Pancreas (tissue), 10 donors: ENCODE data around the gene PCDHA5. TPM values are rescaled to one million over a fixed set of nuclear protein-coding genes. Genes with fewer than 3 reads are reported as not detected.
"Not testable (repeated sequence)": the region's sequence is repeated elsewhere in the genome, so short reads cannot be mapped to it uniquely, and the experiment has no call there.

ENCODE experiments used
- ATAC-seq, 4 donors: fragments of 200-7000 bp; cut with Tn5 transposase; one replicate each; pipeline versions ENCODE4 v1.8.0 to v1.9.1; 2020; ENCODE audit warnings: mild to moderate bottlenecking in 4 of 4, moderate library complexity in 4 of 4
- DNase-seq, 6 donors: peaks; one replicate each; pipeline ENCODE4 v3.0.0-alpha.2; 2020
- FAIRE-seq: peaks from 2 replicates; lab custom pipeline; 2012; peaks lifted over from hg19 to GRCh38; lab: Jason Lieb, UNC
- H3K27ac ChIP-seq, 4 donors: fragments of 200-600 bp; sonication (generic); 1 replicate in 3 of 4; 2 replicates in 1 of 4; pipeline versions ENCODE4 v1.5.0 to v1.8.0; 2020
- H3K27me3 ChIP-seq, 4 donors: fragments of 200-600 bp; one replicate each; pipeline ENCODE4 v1.8.0; 2021
- H3K36me3 ChIP-seq, 3 donors: fragments of 200-600 bp; sonication (generic) in 1 of 3; one replicate each; pipeline versions ENCODE4 v1.5.0 to v1.8.0; 2020 to 2021
- H3K4me1 ChIP-seq, 3 donors: fragments of 200-600 bp; one replicate each; pipeline ENCODE4 v1.8.0; 2021
- H3K4me3 ChIP-seq, 4 donors: fragments of 200-600 bp; sonication (generic) in 2 of 4; one replicate each; pipeline versions ENCODE4 v1.5.0 to v1.8.0; 2020 to 2021
- H3K9me3 ChIP-seq, 4 donors: fragments of 200-600 bp; one replicate each; pipeline ENCODE4 v1.8.0; 2021
- CTCF ChIP-seq, 4 donors: fragments of 200-600 bp; sonication (generic) in 3 of 4; IDR thresholded peaks; one replicate each; pipeline versions ENCODE4 v1.5.0 to v1.8.0; 2021; ENCODE audit warnings: antibody characterized with exemption in 4 of 4
- WGBS, 2 donors: extraction: QIAGEN DNeasy Blood & Tissue Kit; methylation state at CpG; one replicate each; pipeline ENCODE4 v1.1.7; 2013; 5-methylcytosine and 5-hydroxymethylcytosine counted together
- intact Hi-C, 3 donors: fragments of 100-400 bp; cut with DNase I; formaldehyde crosslinking; loops; one replicate each; pipeline versions ENCODE4 v1.11.1 to v1.14.2; 2022
- polyA plus RNA-seq, 2 donors: library from polyadenylated mRNA; stranded (reverse); fragments of 200-250 nt; gene quantifications; one replicate each; pipeline ENCODE4 v1.2.3, GENCODE V29; 2013
- total RNA-seq, 6 donors: library from RNA; stranded (reverse); fragmentation: NEBNext Ultra II Directional in 4 of 6; extraction: Animal tissue kit (Norgen Biotek cat#: 25700) in 4 of 6; gene quantifications; one replicate each; pipeline versions ENCODE4 v1.2.1 to v1.2.4, GENCODE V29; 2021 to 2023
- donor health status: healthy with polysubstance abuse.
- donor health status: DM: no; HTN: no; CAD: no; lungs with moderate emphysema.
- donor health status: DM: no; HTN: no; CAD: no.
- donor health status: control.
- donor health status: control.
- donor health status: Bipolar disorder and iron deficiency.
- donor health status: DM: yes; HTN: yes; CAD: no.
- donor health status: DM: no; HTN: no; CAD: no.
- donor health status: DM: no; HTN: no; CAD: no.
- donor health status: DM: yes; HTN: yes; CAD: no.

Gene PCDHA5
- total and polyA plus RNA-seq, 8 donors: 0.24 to 0.96 (median 0.55) TPM

DNA sequence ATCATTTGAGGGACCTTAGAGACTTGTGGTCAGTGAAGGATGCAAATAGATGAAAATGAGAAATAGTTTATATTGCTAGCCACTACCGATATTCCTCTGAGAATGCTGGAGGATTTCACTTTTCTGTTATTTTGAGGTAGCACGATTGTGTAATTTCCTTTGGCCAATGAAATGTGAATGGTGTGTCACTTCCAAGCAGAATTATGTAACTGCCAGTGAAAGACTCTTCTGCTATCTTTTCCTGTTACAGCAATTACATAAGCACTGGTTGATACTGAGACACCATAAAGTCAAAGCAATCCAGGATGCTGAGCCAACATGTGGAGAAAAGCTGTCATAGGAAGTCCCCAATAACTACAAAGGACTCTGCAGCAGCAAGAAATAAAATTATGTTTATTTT lies 30.3 kb upstream of the PCDHA5 start:
- no peaks in the 10 kb centered on the region for H3K4me1 ChIP-seq
- no peak for FAIRE-seq
- H3K27ac ChIP-seq: no peak overlapping the region
- WGBS, 2 donors: 20 to 21% methylated on average over 2 of the region's 2 CpGs
- H3K9me3 ChIP-seq: peaks cover 0 to 10% (median 3%) of the 10 kb centered on the region in 4 donors
- ATAC-seq: no peak
- no peaks in the 10 kb centered on the region for H3K36me3 ChIP-seq
- DNase-seq: no peak
- TF ChIP-seq CTCF (IDR thresholded peaks at IDR 0.05): no peak
- intact Hi-C loops: no loop called here
- peaks cover 0 to 4% (median 3%) of the 10 kb centered on the region in 4 donors for H3K27me3 ChIP-seq
- H3K4me3 ChIP-seq: no peak overlapping the region

DNA sequence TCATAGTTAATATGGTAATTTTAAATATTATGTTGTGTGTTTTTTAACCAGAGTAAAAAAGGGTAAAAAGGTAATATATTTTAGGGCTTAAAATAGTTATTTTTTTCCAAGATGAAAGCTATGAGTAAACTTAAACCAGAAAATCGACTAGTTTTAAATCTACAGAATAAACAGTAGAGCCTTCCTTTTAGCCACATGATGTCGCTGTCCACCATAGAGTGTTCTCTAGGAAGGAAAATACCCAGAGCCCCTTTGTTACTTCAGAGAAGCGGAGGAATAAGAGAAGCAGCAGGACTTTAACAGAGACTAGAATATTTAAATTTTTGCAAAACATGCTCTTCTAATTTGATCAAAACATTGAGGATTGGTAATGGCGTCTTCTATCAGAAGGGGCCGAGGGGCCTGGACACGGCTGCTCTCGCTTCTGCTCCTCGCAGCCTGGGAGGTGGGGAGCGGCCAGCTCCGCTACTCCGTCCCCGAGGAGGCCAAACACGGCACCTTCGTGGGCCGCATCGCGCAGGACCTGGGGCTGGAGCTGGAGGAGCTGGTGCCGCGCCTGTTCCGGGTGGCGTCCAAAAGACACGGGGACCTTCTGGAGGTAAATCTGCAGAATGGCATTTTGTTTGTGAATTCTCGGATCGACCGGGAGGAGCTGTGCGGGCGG lies 26.7 kb upstream of the PCDHA5 start, which contains the start of gene PCDHA2:
PCDHA2 (plus strand) TSS at position 258 of the 664 bp plus-strand sequence.
- intact Hi-C loops: no loop called here
- Histone ChIP-seq H3K27me3 (peaks cover 0 to 6% (median 3%) of the 10 kb centered on the region in 4 donors), H3K36me3 (no peaks in the 10 kb centered on the region), H3K9me3 (peaks cover 0 to 10% (median 3%) of the 10 kb centered on the region in 4 donors), H3K4me3 (no peak within 1 kb of the TSS), H3K27ac (no peak within 1 kb of the TSS), H3K4me1 (no peaks in the 10 kb centered on the region)
- TF ChIP-seq CTCF (IDR thresholded peaks at IDR 0.05): no peak
- ATAC-seq: peak in 2 of 4 donors; percentile 54 to 69
- WGBS, 2 donors: 12 to 16% methylated on average over 27 of the region's 27 CpGs
- no peak for DNase-seq
- FAIRE-seq: no peak

DNA sequence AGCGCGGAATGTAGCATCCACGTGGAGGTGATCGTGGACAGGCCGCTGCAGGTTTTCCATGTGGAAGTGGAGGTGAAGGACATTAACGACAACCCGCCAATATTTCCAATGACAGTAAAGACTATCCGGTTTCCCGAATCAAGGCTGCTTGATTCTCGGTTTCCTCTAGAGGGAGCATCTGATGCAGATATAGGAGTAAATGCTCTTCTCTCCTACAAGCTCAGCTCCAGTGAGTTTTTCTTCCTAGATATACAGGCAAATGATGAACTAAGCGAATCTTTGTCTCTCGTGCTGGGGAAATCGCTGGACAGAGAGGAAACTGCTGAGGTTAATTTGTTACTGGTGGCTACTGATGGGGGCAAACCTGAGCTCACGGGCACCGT lies 26.2 kb upstream of the PCDHA5 start:
- intact Hi-C loops: no loop called here
- H3K4me3 ChIP-seq: no peak overlapping the region
- ATAC-seq: peak in 2 of 4 donors; percentile 34 to 50
- FAIRE-seq: no peak
- peaks cover 0 to 10% (median 3%) of the 10 kb centered on the region in 4 donors for H3K9me3 ChIP-seq
- no peak overlapping the region for H3K27ac ChIP-seq
- WGBS, 2 donors: 15% methylated on average over 15 of the region's 15 CpGs
- H3K4me1 ChIP-seq: no peaks in the 10 kb centered on the region
- peak in 1 of 4 donors; percentile 6 for TF ChIP-seq CTCF (IDR thresholded peaks at IDR 0.05)
- H3K36me3 ChIP-seq: no peaks in the 10 kb centered on the region
- no peak for DNase-seq
- peaks cover 0 to 6% (median 3%) of the 10 kb centered on the region in 4 donors for H3K27me3 ChIP-seq

DNA sequence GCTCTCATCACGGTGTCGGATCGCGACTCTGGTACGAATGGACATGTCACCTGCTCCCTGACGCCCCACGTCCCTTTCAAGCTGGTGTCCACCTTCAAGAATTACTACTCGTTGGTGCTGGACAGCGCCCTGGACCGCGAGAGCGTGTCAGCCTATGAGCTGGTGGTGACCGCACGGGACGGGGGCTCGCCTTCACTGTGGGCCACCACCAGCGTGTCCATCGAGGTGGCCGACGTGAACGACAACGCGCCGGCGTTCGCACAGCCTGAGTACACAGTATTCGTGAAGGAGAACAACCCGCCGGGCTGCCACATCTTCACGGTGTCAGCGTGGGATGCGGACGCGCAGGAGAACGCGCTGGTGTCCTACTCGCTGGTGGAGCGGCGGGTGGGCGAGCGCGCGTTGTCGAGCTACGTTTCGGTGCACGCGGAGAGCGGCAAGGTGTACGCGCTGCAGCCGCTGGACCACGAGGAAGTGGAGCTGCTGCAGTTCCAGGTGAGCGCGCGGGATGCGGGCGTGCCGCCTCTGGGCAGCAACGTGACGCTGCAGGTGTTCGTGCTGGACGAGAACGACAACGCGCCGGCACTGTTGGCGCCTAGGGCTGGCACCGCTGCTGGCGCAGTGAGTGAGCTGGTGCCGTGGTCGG lies 25.2 kb upstream of the PCDHA5 start:
- intact Hi-C loops, ATAC-seq, H3K27me3 ChIP-seq, H3K36me3 ChIP-seq, H3K27ac ChIP-seq, H3K4me3 ChIP-seq, H3K4me1 ChIP-seq, FAIRE-seq: not testable (repeated sequence)
- WGBS, 2 donors: 37 to 45% methylated on average over 72 of the region's 72 CpGs
- peak in 1 of 6 donors; percentile 27 for DNase-seq
- H3K9me3 ChIP-seq: peaks cover 0 to 13% (median 3%) of the 10 kb centered on the region in 4 donors

DNA sequence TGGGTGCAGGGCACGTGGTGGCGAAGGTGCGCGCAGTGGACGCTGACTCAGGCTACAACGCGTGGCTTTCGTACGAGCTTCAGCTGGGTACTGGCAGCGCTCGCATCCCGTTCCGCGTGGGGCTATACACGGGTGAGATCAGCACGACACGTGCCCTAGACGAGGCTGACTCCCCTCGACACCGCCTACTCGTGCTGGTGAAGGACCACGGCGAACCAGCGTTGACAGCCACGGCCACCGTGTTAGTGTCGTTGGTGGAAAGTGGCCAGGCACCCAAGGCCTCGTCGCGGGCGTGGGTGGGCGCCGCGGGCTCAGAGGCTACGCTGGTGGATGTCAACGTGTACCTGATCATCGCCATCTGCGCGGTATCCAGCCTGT lies 24.7 kb upstream of the PCDHA5 start:
- TF ChIP-seq CTCF (IDR thresholded peaks at IDR 0.05): no peak
- H3K4me3 ChIP-seq: no peak overlapping the region
- H3K27ac ChIP-seq: no peak overlapping the region
- no peaks in the 10 kb centered on the region for H3K4me1 ChIP-seq
- peaks cover 0 to 6% (median 3%) of the 10 kb centered on the region in 4 donors for H3K27me3 ChIP-seq
- ATAC-seq (no peak), FAIRE-seq (no peak), DNase-seq (peak in 1 of 6 donors; percentile 40)
- H3K36me3 ChIP-seq: no peaks in the 10 kb centered on the region
- H3K9me3 ChIP-seq: peaks cover 0 to 13% (median 3%) of the 10 kb centered on the region in 4 donors
- intact Hi-C loops: no loop called here
- WGBS, 2 donors: 42 to 48% methylated on average over 39 of the region's 39 CpGs
